Sigmoid colon (tissue), 7 donors: Measurements from ENCODE around the gene KLK5. TPM values are rescaled to one million over a fixed set of nuclear protein-coding genes. Genes with fewer than 3 reads are reported as not detected.

ENCODE experiments used
- DNase-seq: peaks from one replicate; pipeline ENCODE4 v3.0.0-alpha.2; 2019
- H3K27ac ChIP-seq, 4 donors: fragments of 200-600 bp; sonication (generic); one replicate each; pipeline ENCODE4 v1.5.1; 2016 to 2019; ENCODE audit warnings: mild to moderate bottlenecking in 1 of 4
- H3K27me3 ChIP-seq, 3 donors: fragments of 200-600 bp; sonication (generic); one replicate each; pipeline ENCODE4 v1.5.1; 2019; ENCODE audit warnings: mild to moderate bottlenecking in 1 of 3
- H3K36me3 ChIP-seq, 4 donors: fragments of 200-600 bp; sonication (generic); one replicate each; pipeline ENCODE4 v1.5.1; 2016 to 2019
- H3K4me1 ChIP-seq, 4 donors: fragments of 200-600 bp; sonication (generic); one replicate each; pipeline ENCODE4 v1.5.1; 2017 to 2019
- H3K4me3 ChIP-seq, 4 donors: fragments of 200-600 bp; sonication (generic); one replicate each; pipeline ENCODE4 v1.5.1; 2017 to 2019; ENCODE audit warnings: mild to moderate bottlenecking in 2 of 4, moderate library complexity in 1 of 4
- H3K9me3 ChIP-seq, 4 donors: fragments of 200-600 bp in 3 of 4; sonication (generic) in 3 of 4; one replicate each; pipeline versions ENCODE4 v1.5.1 to v1.6.1; 2013 to 2019
- EP300 ChIP-seq, 4 donors: sonication (generic); formaldehyde crosslinking; IDR thresholded peaks; one replicate each; pipeline ENCODE4 v1.6.1; 2017; ENCODE audit warnings: antibody characterized with exemption in 4 of 4
- POLR2A ChIP-seq, 2 donors: fragments of 450-650 bp; IDR thresholded peaks; one replicate each; pipeline ENCODE4 v1.6.1; 2016; ENCODE audit warnings: antibody characterized with exemption in 2 of 2, mild to moderate bottlenecking in 2 of 2, moderate library complexity in 2 of 2
- POLR2AphosphoS5 ChIP-seq, 4 donors: sonication (generic); formaldehyde crosslinking; IDR thresholded peaks; one replicate each; pipeline ENCODE4 v1.6.1; 2017; ENCODE audit warnings: antibody characterized with exemption in 4 of 4
- WGBS, 2 donors: extraction: QIAGEN DNeasy Blood & Tissue Kit; methylation state at CpG; one replicate each; pipeline ENCODE4 v1.1.7; 2013; 5-methylcytosine and 5-hydroxymethylcytosine counted together
- intact Hi-C: fragments of 100-400 bp; cut with DNase I; formaldehyde crosslinking; loops from one replicate; pipeline ENCODE4 v1.15.1; 2023
- polyA plus RNA-seq, 3 donors: library from polyadenylated mRNA; stranded (reverse); fragments of 200-250 nt; gene quantifications; one replicate each; pipeline ENCODE4 v1.2.3, GENCODE V29; 2013
- total RNA-seq, 4 donors: library from RNA; depleted of rRNA; stranded (reverse); fragments of >200 nt; gene quantifications; one replicate each; pipeline ENCODE4 v1.1.0, GENCODE V29; 2016
- TF ChIP-seq, protein P1 (sequence below), 4 experiments: fragments of 450-650 bp in 3 of 4; fragments of 200-600 bp in 1 of 4; IDR thresholded peaks; one replicate each; pipeline ENCODE4 v1.5.1; 2016 to 2019; ENCODE audit warnings: antibody characterized with exemption in 4 of 4, mild to moderate bottlenecking in 3 of 4, moderate library complexity in 2 of 4
- donor health status: healthy with polysubstance abuse.
- donor health status: Bipolar disorder and iron deficiency.
- donor health status: healthy.

Gene KLK5
- total RNA-seq (not detected), polyA plus RNA-seq (not detected)

- intact Hi-C loops = no loop called here
- Histone ChIP-seq H3K27ac (no peak within 1 kb of the TSS), H3K9me3 (no peaks in the 10 kb centered on the region), H3K36me3 (no peaks in the 10 kb centered on the region), H3K4me1 (no peaks in the 10 kb centered on the region), H3K4me3 (no peak within 1 kb of the TSS), H3K27me3 (peaks cover 0 to 33% (median 8%) of the 10 kb centered on the region in 3 donors)
- no peak for DNase-seq
- WGBS, 2 donors = 17 to 23% methylated on average over 7 of the region's 7 CpGs
- no peak for TF ChIP-seq POLR2AphosphoS5 (IDR thresholded peaks at IDR 0.05)
- no peak for TF ChIP-seq POLR2A (IDR thresholded peaks at IDR 0.05)
- TF ChIP-seq, protein P1, sequence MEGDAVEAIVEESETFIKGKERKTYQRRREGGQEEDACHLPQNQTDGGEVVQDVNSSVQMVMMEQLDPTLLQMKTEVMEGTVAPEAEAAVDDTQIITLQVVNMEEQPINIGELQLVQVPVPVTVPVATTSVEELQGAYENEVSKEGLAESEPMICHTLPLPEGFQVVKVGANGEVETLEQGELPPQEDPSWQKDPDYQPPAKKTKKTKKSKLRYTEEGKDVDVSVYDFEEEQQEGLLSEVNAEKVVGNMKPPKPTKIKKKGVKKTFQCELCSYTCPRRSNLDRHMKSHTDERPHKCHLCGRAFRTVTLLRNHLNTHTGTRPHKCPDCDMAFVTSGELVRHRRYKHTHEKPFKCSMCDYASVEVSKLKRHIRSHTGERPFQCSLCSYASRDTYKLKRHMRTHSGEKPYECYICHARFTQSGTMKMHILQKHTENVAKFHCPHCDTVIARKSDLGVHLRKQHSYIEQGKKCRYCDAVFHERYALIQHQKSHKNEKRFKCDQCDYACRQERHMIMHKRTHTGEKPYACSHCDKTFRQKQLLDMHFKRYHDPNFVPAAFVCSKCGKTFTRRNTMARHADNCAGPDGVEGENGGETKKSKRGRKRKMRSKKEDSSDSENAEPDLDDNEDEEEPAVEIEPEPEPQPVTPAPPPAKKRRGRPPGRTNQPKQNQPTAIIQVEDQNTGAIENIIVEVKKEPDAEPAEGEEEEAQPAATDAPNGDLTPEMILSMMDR (IDR thresholded peaks at IDR 0.05) = no peak
Measured at GRCh38 chr19:50952910-50953309, at the start of gene KLK5. Gene KLK5, minus strand, starts transcription at chr19:50953038. Its CDS starts 381 bp downstream, at chr19:50952657.

- intact Hi-C loops = no loop called here
- no peak overlapping the region for H3K27ac ChIP-seq
- H3K4me3 ChIP-seq = no peak overlapping the region
- peak; percentile 40 for DNase-seq
- no peaks in the 10 kb centered on the region for H3K4me1 ChIP-seq
- TF ChIP-seq EP300 (IDR thresholded peaks at IDR 0.05) (no peak), POLR2AphosphoS5 (IDR thresholded peaks at IDR 0.05) (no peak), POLR2A (IDR thresholded peaks at IDR 0.05) (no peak)
- TF ChIP-seq, protein P1 (IDR thresholded peaks at IDR 0.05) = no peak
- H3K36me3 ChIP-seq = no peaks in the 10 kb centered on the region
- 41 to 56% methylated on average over 12 of the region's 12 CpGs for WGBS, 2 donors
- H3K27me3 ChIP-seq = peaks cover 0 to 62% (median 42%) of the 10 kb centered on the region in 3 donors
- H3K9me3 ChIP-seq = no peaks in the 10 kb centered on the region
Measured at GRCh38 chr19:51002089-51002532, 49.3 kb upstream of the KLK5 start.

DNA sequence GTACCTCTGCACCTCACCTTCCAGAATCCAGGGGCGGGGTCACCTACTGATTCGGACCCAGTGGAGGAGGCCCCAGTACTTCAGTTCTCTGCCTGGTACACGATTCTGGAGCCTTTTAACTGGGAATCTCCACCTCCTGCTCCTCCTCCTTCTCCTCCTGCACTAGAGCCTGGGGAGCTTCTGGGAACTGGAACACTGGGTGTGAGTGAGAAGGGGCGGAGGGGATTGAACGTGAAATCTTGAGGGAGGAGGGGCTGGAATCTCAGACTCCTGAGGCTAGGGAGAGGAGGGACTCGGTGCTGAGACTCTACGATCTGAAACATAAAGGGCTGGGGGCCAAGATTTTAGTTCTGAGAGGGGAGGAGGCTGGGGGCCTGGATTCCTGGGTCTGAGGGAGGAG is 48.7 kb upstream of the KLK5 start, which contains the start of gene KLK8:
TSS of gene KLK8 (minus strand) at position 90 of the 400 bp plus-strand sequence. CDS start 437 bp downstream, outside the sequence.
- TF ChIP-seq EP300 (IDR thresholded peaks at IDR 0.05) (no peak), POLR2AphosphoS5 (IDR thresholded peaks at IDR 0.05) (no peak)
- peaks cover 0 to 56% (median 39%) of the 10 kb centered on the region in 3 donors for H3K27me3 ChIP-seq
- WGBS, 2 donors = 27 to 36% methylated on average over 7 of the region's 7 CpGs

DNA sequence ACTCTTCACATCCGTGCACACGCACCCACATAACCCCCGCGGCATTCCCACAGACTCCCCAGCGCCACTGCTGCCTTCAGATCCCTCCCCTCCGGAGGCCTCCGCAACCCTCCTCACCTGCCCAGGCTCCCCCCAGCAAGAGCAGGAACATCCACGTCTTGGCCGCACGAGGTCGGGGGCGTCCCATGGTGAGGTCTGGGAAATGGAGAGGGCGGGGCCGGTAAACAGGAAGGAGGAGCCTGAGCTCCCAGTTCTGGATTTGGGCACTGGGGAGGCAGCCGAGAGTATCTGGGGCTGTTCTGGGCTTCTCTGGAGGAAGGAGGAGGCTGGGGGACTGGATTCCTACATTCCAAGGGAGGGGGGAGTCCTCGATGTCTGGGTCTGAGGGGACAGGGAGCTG is 48.1 kb upstream of the KLK5 start:
- Histone ChIP-seq H3K9me3 (no peaks in the 10 kb centered on the region), H3K36me3 (no peaks in the 10 kb centered on the region), H3K4me3 (no peak overlapping the region), H3K27me3 (peaks cover 0 to 54% (median 36%) of the 10 kb centered on the region in 3 donors), H3K27ac (no peak overlapping the region), H3K4me1 (no peaks in the 10 kb centered on the region)
- intact Hi-C loops = no loop called here
- no peak for TF ChIP-seq EP300 (IDR thresholded peaks at IDR 0.05)
- TF ChIP-seq, protein P1 (IDR thresholded peaks at IDR 0.05) = no peak
- no peak for TF ChIP-seq POLR2AphosphoS5 (IDR thresholded peaks at IDR 0.05)
- TF ChIP-seq POLR2A (IDR thresholded peaks at IDR 0.05) = no peak
- peak; percentile 20 for DNase-seq
- 33 to 36% methylated on average over 16 of the region's 16 CpGs for WGBS, 2 donors

More for the DNA sequence above, 48.7 kb upstream of the KLK5 start, which contains the start of gene KLK8:
- Histone ChIP-seq H3K4me3 (no peak within 1 kb of the TSS), H3K9me3 (no peaks in the 10 kb centered on the region), H3K36me3 (no peaks in the 10 kb centered on the region), H3K4me1 (no peaks in the 10 kb centered on the region), H3K27ac (no peak within 1 kb of the TSS)
- intact Hi-C loops = no loop called here
- peak; percentile 27 for DNase-seq

DNA sequence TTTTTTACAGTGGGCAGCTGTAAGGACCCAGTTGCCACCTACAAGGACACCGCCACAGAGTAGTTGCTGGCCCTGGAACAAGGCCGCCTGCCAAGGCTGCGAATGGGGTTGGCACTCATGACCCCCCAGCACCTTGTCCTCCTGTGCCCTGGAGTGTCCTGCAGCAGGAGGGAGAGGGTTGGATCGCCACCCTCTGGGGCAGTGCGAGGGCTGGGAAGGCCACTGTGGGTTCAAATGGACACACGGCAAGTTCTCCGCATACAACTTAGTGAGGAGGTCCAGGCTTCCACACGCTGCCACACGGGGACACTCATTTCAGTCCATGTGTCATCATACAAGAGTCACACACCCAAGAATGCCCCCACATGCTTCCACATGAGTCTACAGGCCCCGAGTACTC is 47.6 kb upstream of the KLK5 start:
- 89 to 90% methylated on average over 10 of the region's 10 CpGs for WGBS, 2 donors
- H3K36me3 ChIP-seq = no peaks in the 10 kb centered on the region
- no peak for TF ChIP-seq POLR2AphosphoS5 (IDR thresholded peaks at IDR 0.05)
- no peak for TF ChIP-seq POLR2A (IDR thresholded peaks at IDR 0.05)
- TF ChIP-seq EP300 (IDR thresholded peaks at IDR 0.05) = no peak
- TF ChIP-seq, protein P1 (IDR thresholded peaks at IDR 0.05) = no peak
- no peaks in the 10 kb centered on the region for H3K4me1 ChIP-seq
- no peaks in the 10 kb centered on the region for H3K9me3 ChIP-seq
- H3K4me3 ChIP-seq = no peak overlapping the region
- peak; percentile 32 for DNase-seq
- no peak overlapping the region for H3K27ac ChIP-seq
- peaks cover 0 to 54% (median 36%) of the 10 kb centered on the region in 3 donors for H3K27me3 ChIP-seq
- intact Hi-C loops = no loop called here
